ENCODE results near the gene RND3. TPM values are rescaled to one million over a fixed set of nuclear protein-coding genes. Genes with fewer than 3 reads are reported as not detected.

The RND3 gene
- total RNA-seq, 1 donor from 2014 or later = 62.1 TPM

DNA sequence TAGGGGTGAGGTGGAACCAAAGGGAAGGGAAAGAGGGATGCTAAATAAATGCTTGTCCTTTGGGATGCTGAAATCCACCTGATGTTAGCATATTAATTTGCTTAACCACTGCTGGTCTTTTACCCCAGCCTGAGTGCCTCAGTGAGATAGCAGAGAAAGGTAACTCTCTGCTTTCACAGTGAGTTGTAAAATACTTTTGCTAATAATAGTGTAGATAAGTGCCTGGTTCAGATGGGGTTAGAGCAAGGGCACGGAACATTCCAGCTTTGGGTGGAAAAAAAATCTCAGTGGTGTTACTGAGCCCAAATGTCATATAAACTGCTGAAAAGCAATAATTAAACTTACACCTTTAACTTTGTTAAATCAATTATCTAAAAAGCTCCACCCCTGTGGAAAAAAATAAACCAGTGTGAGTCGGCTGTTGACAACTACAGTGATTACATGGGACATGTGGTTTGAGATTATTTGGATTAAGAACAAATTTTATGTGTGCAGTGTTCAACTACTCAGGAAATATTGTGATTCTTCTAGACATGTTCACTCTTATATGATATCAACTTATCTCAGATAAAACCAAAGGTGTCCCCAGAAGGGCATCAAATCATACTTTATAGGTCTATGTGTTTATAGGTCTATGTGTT is 21.1 kb upstream of the RND3 start:
- DNase-seq (ENCODE audit: extremely low spot score in 2 of 2) = no peak
- Histone ChIP-seq H3K36me3 (no peaks in the 10 kb centered on the region), H3K27me3 (no peaks in the 10 kb centered on the region), H3K4me3 (no peak overlapping the region), H3K9me3 (no peaks in the 10 kb centered on the region), H3K4me1 (no peaks in the 10 kb centered on the region), H3K27ac (no peak overlapping the region)
- intact Hi-C loops (cut with DNase I) = no loop called here
- TF ChIP-seq, protein P1, sequence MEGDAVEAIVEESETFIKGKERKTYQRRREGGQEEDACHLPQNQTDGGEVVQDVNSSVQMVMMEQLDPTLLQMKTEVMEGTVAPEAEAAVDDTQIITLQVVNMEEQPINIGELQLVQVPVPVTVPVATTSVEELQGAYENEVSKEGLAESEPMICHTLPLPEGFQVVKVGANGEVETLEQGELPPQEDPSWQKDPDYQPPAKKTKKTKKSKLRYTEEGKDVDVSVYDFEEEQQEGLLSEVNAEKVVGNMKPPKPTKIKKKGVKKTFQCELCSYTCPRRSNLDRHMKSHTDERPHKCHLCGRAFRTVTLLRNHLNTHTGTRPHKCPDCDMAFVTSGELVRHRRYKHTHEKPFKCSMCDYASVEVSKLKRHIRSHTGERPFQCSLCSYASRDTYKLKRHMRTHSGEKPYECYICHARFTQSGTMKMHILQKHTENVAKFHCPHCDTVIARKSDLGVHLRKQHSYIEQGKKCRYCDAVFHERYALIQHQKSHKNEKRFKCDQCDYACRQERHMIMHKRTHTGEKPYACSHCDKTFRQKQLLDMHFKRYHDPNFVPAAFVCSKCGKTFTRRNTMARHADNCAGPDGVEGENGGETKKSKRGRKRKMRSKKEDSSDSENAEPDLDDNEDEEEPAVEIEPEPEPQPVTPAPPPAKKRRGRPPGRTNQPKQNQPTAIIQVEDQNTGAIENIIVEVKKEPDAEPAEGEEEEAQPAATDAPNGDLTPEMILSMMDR (IDR thresholded peaks at IDR 0.05) = no peak
- TF ChIP-seq POLR2AphosphoS5 (IDR thresholded peaks at IDR 0.05; ENCODE audit: insufficient read depth in 1 of 2, low read depth in 1 of 2) (no peak), POLR2A (IDR thresholded peaks at IDR 0.05) (no peak)

DNA sequence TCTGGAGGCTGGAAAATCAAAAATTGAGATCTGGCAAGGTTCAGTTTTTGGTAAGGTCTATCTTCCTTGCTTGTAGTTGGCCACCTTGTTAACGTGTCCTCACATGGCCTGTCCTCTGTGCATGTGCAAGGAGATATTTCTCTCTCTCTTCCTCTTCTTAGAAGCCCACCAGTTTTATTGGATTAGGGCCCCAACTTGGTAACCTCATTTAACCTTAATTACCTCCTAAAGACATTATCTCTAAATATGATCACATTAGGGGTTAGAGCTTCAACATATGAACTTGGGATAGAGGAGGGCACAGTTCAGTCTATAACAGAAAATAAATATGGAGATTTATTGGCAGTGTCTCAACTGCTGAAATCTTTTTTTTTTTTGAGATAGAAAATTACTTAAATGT is 19.6 kb upstream of the RND3 start:
- TF ChIP-seq POLR2AphosphoS5 (IDR thresholded peaks at IDR 0.05; ENCODE audit: insufficient read depth in 1 of 2, low read depth in 1 of 2) (no peak), POLR2A (IDR thresholded peaks at IDR 0.05) (no peak)
- TF ChIP-seq, protein P1 (IDR thresholded peaks at IDR 0.05) = no peak
- no peaks in the 10 kb centered on the region for H3K27me3 ChIP-seq
- H3K36me3 ChIP-seq = no peaks in the 10 kb centered on the region
- H3K4me3 ChIP-seq = no peak overlapping the region
- H3K27ac ChIP-seq = no peak overlapping the region
- H3K4me1 ChIP-seq = no peaks in the 10 kb centered on the region
- H3K9me3 ChIP-seq = no peaks in the 10 kb centered on the region
- no peak for DNase-seq (ENCODE audit: extremely low spot score in 2 of 2)
- intact Hi-C loops (cut with DNase I) = no loop called here

DNA sequence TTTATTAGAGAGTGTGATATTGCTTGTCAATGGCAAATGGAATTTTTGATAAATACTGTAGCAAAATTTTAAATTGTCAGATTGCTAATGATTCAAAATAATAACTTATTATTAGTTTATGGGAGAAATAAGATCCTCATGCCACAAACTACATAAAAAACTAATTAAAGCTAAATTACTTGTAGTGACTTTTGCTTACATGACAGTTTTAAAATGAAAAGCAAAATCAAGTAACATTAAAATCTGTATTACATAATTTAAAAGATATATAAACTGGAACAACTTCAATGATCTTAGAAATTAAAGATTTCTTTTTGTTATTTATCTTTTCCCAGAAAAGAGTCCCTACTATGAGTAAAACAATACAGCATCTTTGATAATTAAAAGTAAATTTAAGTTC is 17.7 kb upstream of the RND3 start:
- H3K4me3 ChIP-seq = no peak overlapping the region
- no peak for DNase-seq (ENCODE audit: extremely low spot score in 2 of 2)
- H3K4me1 ChIP-seq = no peaks in the 10 kb centered on the region
- H3K36me3 ChIP-seq = no peaks in the 10 kb centered on the region
- no peaks in the 10 kb centered on the region for H3K27me3 ChIP-seq
- no peaks in the 10 kb centered on the region for H3K9me3 ChIP-seq
- intact Hi-C loops (cut with DNase I) = no loop called here
- H3K27ac ChIP-seq = no peak overlapping the region
- TF ChIP-seq POLR2AphosphoS5 (IDR thresholded peaks at IDR 0.05; ENCODE audit: insufficient read depth in 1 of 2, low read depth in 1 of 2) (no peak), POLR2A (IDR thresholded peaks at IDR 0.05) (no peak)
- TF ChIP-seq, protein P1 (IDR thresholded peaks at IDR 0.05) = no peak

DNA sequence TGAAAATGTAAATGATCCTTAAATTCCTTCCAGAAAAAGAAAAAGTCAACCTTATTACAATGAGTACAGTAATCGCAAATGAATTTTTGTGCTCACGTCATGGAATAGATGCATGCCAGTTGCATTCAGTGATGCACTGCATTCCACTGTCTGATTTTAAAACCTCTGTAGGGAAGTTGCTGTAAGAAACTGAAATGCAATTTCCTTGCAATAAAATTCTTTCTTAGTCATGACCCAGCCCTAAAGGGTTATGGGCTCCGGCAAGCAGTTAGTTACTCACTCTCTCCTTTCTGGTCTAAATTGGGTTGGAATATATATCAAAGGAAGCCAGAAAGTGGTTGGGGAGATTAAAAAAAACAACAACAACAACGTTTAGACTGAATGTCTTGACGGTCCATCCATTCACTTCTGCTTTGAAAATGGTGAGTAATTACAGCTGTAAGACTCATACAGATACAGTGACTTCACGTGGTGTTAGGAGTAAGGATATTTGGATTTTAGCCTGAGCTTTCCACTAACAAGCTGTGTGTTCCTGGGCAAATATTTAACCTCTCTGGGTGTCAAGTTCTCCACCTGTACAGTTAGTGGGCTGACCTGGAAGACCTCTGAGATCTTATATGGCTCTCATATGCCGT is 8.6 kb upstream of the RND3 start:
- H3K27ac ChIP-seq = no peak overlapping the region
- TF ChIP-seq, protein P1 (IDR thresholded peaks at IDR 0.05) = no peak
- TF ChIP-seq POLR2A (IDR thresholded peaks at IDR 0.05) (no peak), POLR2AphosphoS5 (IDR thresholded peaks at IDR 0.05; ENCODE audit: insufficient read depth in 1 of 2, low read depth in 1 of 2) (no peak)
- no peaks in the 10 kb centered on the region for H3K4me1 ChIP-seq
- no peak overlapping the region for H3K4me3 ChIP-seq
- intact Hi-C loops (cut with DNase I) = no loop called here
- no peak for DNase-seq (ENCODE audit: extremely low spot score in 2 of 2)
- no peaks in the 10 kb centered on the region for H3K27me3 ChIP-seq
- no peaks in the 10 kb centered on the region for H3K36me3 ChIP-seq
- no peaks in the 10 kb centered on the region for H3K9me3 ChIP-seq

DNA sequence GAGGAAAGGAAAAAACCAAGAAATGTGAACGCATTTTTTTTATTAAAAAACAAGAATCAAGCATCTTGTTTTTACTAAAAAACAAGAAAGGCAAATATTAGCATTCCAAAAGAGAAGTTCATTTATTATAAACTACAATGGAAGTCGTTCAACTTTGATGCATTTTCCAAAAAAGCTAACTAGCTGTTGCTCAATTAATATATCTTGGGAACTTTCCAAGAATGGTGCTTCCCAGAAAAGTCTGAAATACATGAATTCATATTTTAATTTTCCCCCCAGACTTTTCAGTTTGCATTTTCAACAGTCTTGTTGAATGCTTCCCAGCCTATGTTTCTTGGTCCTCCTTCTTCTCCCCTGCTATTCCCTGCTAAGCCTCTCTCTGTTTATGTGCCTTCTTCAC is 7.5 kb upstream of the RND3 start:
- no peak overlapping the region for H3K4me3 ChIP-seq
- no peaks in the 10 kb centered on the region for H3K36me3 ChIP-seq
- no peak for DNase-seq (ENCODE audit: extremely low spot score in 2 of 2)
- TF ChIP-seq, protein P1 (IDR thresholded peaks at IDR 0.05) = no peak
- TF ChIP-seq POLR2A (IDR thresholded peaks at IDR 0.05) = no peak
- H3K27ac ChIP-seq = no peak overlapping the region
- H3K9me3 ChIP-seq = no peaks in the 10 kb centered on the region
- H3K27me3 ChIP-seq = no peaks in the 10 kb centered on the region
- no peaks in the 10 kb centered on the region for H3K4me1 ChIP-seq
- intact Hi-C loops (cut with DNase I) = no loop called here

All from vagina (tissue), 2 donors.